ENCODE results near the gene SLC36A1. TPM values are rescaled to one million over a fixed set of nuclear protein-coding genes. Genes with fewer than 3 reads are reported as not detected.

The SLC36A1 gene
- total RNA-seq, 1 experiment from 2014 or later, result 15.0 TPM

DNA sequence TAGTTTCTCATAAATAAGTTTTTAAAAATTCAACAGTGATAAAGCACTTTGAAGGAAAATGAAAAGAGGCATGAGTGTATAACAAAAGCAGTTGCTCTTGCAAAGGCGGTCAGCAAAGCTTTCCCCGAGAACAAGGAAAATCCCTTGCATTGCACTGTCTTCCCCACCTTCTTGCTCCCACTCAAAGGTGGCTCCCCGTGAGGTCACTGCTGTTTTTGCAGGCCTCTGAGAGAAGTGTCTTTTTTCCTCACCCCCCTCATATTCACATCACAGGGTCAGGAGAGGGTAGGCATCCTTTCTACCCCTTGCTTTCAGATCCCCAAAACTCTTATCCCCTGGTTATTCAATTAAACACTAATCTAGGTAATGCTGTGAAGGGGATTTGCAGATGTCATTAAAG, 15.2 kb upstream of the SLC36A1 start:
- Mint-ChIP-seq H3K27ac (no peak overlapping the region), H3K4me3 (no peak overlapping the region), H3K9me3 (peaks cover 9 to 11% of the 10 kb centered on the region in 2 experiments), H3K27me3 (ENCODE audit: low read depth) (no peaks in the 10 kb centered on the region; the same call in 1 of the 2 replicates), H3K36me3 (ENCODE audit: insufficient read depth in 1 of 3, low read depth in 3 of 3) (peaks cover 0 to 8% (median 5%) of the 10 kb centered on the region in 3 experiments; a peak in 3 of 7 replicates), H3K4me1 (peaks cover 6% of the 10 kb centered on the region in 2 experiments)
- Histone ChIP-seq H3K23me2 (ENCODE audit: insufficient read length, low read depth, low read length, poor library complexity, severe bottlenecking) (no peaks in the 10 kb centered on the region), H3K79me1 (ENCODE audit: insufficient read depth, low read depth, low read length, poor library complexity, severe bottlenecking) (no peaks in the 10 kb centered on the region), H2AFZ (ENCODE audit: low read length) (no peak overlapping the region), H2AK5ac (ENCODE audit: insufficient read length, low read length) (no peak overlapping the region), H2BK15ac (ENCODE audit: low read depth, low read length) (no peak overlapping the region), H3K79me2 (ENCODE audit: insufficient read depth, low read length) (no peaks in the 10 kb centered on the region), H2BK5ac (ENCODE audit: insufficient read length, low read length) (no peak overlapping the region), H3K27me3 (ENCODE audit: insufficient read depth, low read length) (no peaks in the 10 kb centered on the region), H3K27ac (ENCODE audit: insufficient read length, low read depth, low read length) (no peak overlapping the region), H3K18ac (ENCODE audit: insufficient read length, low read depth, low read length) (no peak overlapping the region), H2BK120ac (ENCODE audit: low read depth, low read length, poor library complexity, severe bottlenecking) (no peak overlapping the region), H3K4ac (ENCODE audit: low read depth, low read length) (no peak overlapping the region), H3K9me3 (ENCODE audit: control insufficient read depth, low read depth, low read length) (no peaks in the 10 kb centered on the region), H3K9ac (ENCODE audit: extremely low read depth, insufficient read length, low read length) (no peak overlapping the region), H2BK12ac (ENCODE audit: insufficient read length, low read depth, low read length) (no peak overlapping the region), H3T11ph (ENCODE audit: low read length) (no peak overlapping the region), H4K8ac (replicated peaks; ENCODE audit: insufficient read length, low read depth, low read length) (no peak overlapping the region), H3K4me2 (ENCODE audit: insufficient read depth, insufficient read length, low read length) (no peak overlapping the region), H3K23ac (ENCODE audit: insufficient read length, low read depth, low read length) (no peak overlapping the region), H4K91ac (ENCODE audit: insufficient read length, low read depth, low read length) (no peak overlapping the region), H3K56ac (ENCODE audit: insufficient read length, low read depth, low read length) (no peak overlapping the region), H4K5ac (ENCODE audit: insufficient read length, low read depth, low read length) (no peak overlapping the region), H2BK20ac (ENCODE audit: low read depth, low read length, poor library complexity, severe bottlenecking) (no peak overlapping the region), H3K14ac (ENCODE audit: insufficient read depth, low read length) (no peak overlapping the region), H3K4me1 (ENCODE audit: insufficient read depth, low read length) (no peaks in the 10 kb centered on the region), H4K20me1 (ENCODE audit: control insufficient read depth, insufficient read depth, insufficient read length) (no peaks in the 10 kb centered on the region)
- TF ChIP-seq, protein P1, sequence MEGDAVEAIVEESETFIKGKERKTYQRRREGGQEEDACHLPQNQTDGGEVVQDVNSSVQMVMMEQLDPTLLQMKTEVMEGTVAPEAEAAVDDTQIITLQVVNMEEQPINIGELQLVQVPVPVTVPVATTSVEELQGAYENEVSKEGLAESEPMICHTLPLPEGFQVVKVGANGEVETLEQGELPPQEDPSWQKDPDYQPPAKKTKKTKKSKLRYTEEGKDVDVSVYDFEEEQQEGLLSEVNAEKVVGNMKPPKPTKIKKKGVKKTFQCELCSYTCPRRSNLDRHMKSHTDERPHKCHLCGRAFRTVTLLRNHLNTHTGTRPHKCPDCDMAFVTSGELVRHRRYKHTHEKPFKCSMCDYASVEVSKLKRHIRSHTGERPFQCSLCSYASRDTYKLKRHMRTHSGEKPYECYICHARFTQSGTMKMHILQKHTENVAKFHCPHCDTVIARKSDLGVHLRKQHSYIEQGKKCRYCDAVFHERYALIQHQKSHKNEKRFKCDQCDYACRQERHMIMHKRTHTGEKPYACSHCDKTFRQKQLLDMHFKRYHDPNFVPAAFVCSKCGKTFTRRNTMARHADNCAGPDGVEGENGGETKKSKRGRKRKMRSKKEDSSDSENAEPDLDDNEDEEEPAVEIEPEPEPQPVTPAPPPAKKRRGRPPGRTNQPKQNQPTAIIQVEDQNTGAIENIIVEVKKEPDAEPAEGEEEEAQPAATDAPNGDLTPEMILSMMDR (conservative IDR thresholded peaks at IDR 0.05), result peak; percentile 38; the same call in 2 of the 3 replicates
- DNase-seq, result no peak
- WGBS (ENCODE audit: extremely low coverage, insufficient read length, low lambda C conversion rate), result no CpG with 5 or more reads among the region's 3 CpGs

All from H9 (cell line).